Caco-2 (cell line): ENCODE data around the gene CCM2. TPM values are rescaled to one million over a fixed set of nuclear protein-coding genes. Genes with fewer than 3 reads are reported as not detected.

ENCODE experiments used
- BruUV-seq: library from RNA; stranded (reverse); fragments of 400-500 nt; replicated peaks from 2 replicates; lab custom pipeline; 2021; lab: Mats Ljungman, UMichigan
- CTCF ChIA-PET: fragments of 300-600 bp; sonication (Branson Sonifier 250); formaldehyde crosslinking; loops from one replicate; lab custom pipeline; 2022; ENCODE audit warnings: antibody characterized with exemption; lab: Charles Lee
- POLR2A ChIA-PET: fragments of 300-600 bp; sonication (Branson Sonifier 250); formaldehyde crosslinking; loops from one replicate; lab custom pipeline; 2022; ENCODE audit warnings: antibody characterized with exemption; lab: Charles Lee
- DNase-seq, 2 experiments: peaks; one replicate each; pipeline versions ENCODE4 v3.0.0 to v3.0.0-alpha.2; 2020 to 2022
- H3K27me3 ChIP-seq: replicated peaks from 2 replicates; pipeline ENCODE4 v1.6.0; 2011; ENCODE audit warnings: low read length; ENCODE audit not compliant: control insufficient read depth, insufficient read depth
- H3K36me3 ChIP-seq: 2 replicates; pipeline ENCODE4 v1.5.1; 2011; ENCODE audit warnings: low read length; ENCODE audit not compliant: control insufficient read depth, insufficient read depth
- H3K4me1 ChIP-seq: fragments of 250-450 bp; sonication (Bioruptor Pico); 2 replicates; pipeline ENCODE4 v1.5.1; 2020; ENCODE audit warnings: mild to moderate bottlenecking
- H3K4me3 ChIP-seq: 2 replicates; pipeline ENCODE4 v1.5.1; 2011; ENCODE audit warnings: low read depth, mild to moderate bottlenecking, control low read depth, low read length
- H3K9me3 ChIP-seq: fragments of 250-450 bp; sonication (Bioruptor Pico); 2 replicates; pipeline ENCODE4 v1.5.1; 2020; ENCODE audit warnings: mild to moderate bottlenecking, moderate library complexity
- H3K27ac Mint-ChIP-seq: one replicate; pipeline ENCODE4 v1.8.0; 2022; ENCODE audit warnings: mixed read lengths; ENCODE audit not compliant: unreplicated experiment
- H3K27me3 Mint-ChIP-seq: one replicate; pipeline ENCODE4 v1.8.0; 2022; ENCODE audit warnings: mixed read lengths; ENCODE audit not compliant: insufficient read depth, unreplicated experiment
- H3K36me3 Mint-ChIP-seq: one replicate; pipeline ENCODE4 v1.8.0; 2022; ENCODE audit warnings: mild to moderate bottlenecking, mixed read lengths; ENCODE audit not compliant: insufficient read depth, unreplicated experiment
- H3K4me1 Mint-ChIP-seq: one replicate; pipeline ENCODE4 v1.8.0; 2022; ENCODE audit warnings: low read depth, mixed read lengths; ENCODE audit not compliant: unreplicated experiment
- H3K4me3 Mint-ChIP-seq: one replicate; pipeline ENCODE4 v1.8.0; 2022; ENCODE audit warnings: mild to moderate bottlenecking, moderate library complexity, mixed read lengths; ENCODE audit not compliant: unreplicated experiment
- H3K9me3 Mint-ChIP-seq: one replicate; pipeline ENCODE4 v1.8.0; 2022; ENCODE audit warnings: mixed read lengths; ENCODE audit not compliant: unreplicated experiment
- intact Hi-C: fragments of 100-400 bp; cut with micrococcal nuclease; formaldehyde crosslinking; loops from one replicate; pipeline ENCODE4 v1.10.0; 2022; ENCODE audit not compliant: unreplicated experiment
- total RNA-seq: library from RNA; stranded (reverse); gene quantifications from 2 replicates; pipeline ENCODE4 v1.2.3, GENCODE V29; 2022
- TF ChIP-seq, protein P1 (sequence below), 2 experiments: fragments of 200-600 bp in 1 of 2; IDR thresholded peaks; 1 replicate in 1 of 2; 2 replicates in 1 of 2; pipeline versions ENCODE4 v1.5.1 to v1.8.0; 2011 to 2022; ENCODE audit warnings: antibody characterized with exemption in 1 of 2, control low read depth in 1 of 2, inconsistent platforms in 1 of 2, low read depth in 1 of 2, low read length in 1 of 2, mild to moderate bottlenecking in 1 of 2, moderate library complexity in 1 of 2; ENCODE audit not compliant: insufficient read depth in 1 of 2, severe bottlenecking in 1 of 2, unreplicated experiment in 1 of 2

The CCM2 gene
- total RNA-seq, 1 experiment from 2014 or later, result 28.2 TPM

DNA sequence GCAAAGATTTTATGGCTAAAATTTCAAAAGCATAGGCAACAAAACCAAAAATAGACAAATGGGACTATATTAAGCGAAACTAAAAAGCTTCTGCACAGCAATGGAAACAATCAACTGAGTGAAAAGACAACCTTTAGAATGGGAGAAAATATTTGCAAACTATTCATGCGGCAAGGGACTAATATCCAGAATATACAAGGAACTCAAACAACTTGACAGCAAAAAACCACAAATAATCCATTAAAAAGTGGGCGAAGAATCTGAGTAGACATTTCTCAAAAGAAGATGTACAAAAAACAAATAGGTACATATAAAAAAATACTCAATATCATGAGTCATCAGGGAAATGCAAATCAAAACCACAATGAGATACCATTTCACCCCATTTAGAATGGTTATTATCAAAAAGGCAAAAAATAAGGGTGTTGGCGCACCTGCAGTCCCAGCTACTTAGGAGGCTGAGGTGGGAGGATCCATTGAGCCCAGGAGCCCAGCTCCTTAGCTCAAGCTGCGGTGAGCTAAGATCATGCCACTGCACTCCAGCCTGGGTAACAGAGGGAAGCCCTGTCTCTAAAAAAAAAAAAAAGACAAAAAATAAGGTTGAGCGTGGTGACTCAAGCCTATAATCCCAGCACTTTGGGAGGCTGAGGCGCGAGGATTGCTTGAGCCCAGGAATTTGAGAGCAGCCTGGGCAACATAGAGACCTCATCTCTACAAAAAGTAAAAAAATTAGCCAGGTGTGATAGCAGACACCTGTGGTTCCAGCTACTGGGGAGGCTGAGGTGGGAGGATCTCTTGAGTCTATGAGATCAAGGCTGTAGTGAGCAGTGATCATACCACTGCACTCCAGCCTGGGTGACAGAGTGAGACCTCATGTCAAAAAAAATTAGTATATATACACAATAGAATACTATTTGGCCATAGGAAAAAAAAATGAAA is 4.2 kb upstream of the CCM2 start:
- Mint-ChIP-seq H3K9me3 (no peaks in the 10 kb centered on the region), H3K27me3 (no peaks in the 10 kb centered on the region), H3K36me3 (peaks cover 12% of the 10 kb centered on the region), H3K27ac (no peak overlapping the region), H3K4me1 (peaks cover 7% of the 10 kb centered on the region), H3K4me3 (no peak overlapping the region)
- Histone ChIP-seq H3K9me3 (no peaks in the 10 kb centered on the region), H3K4me3 (no peak overlapping the region), H3K27me3 (no peaks in the 10 kb centered on the region), H3K4me1 (0 out of 2 replicates have a peak, but pooled peaks cover 9% of the 10 kb centered on the region), H3K36me3 (no peaks in the 10 kb centered on the region)
- ChIA-PET POLR2A (no interaction called here), CTCF (no interaction called here)
- no TSS peak for BruUV-seq
- TF ChIP-seq, protein P1, sequence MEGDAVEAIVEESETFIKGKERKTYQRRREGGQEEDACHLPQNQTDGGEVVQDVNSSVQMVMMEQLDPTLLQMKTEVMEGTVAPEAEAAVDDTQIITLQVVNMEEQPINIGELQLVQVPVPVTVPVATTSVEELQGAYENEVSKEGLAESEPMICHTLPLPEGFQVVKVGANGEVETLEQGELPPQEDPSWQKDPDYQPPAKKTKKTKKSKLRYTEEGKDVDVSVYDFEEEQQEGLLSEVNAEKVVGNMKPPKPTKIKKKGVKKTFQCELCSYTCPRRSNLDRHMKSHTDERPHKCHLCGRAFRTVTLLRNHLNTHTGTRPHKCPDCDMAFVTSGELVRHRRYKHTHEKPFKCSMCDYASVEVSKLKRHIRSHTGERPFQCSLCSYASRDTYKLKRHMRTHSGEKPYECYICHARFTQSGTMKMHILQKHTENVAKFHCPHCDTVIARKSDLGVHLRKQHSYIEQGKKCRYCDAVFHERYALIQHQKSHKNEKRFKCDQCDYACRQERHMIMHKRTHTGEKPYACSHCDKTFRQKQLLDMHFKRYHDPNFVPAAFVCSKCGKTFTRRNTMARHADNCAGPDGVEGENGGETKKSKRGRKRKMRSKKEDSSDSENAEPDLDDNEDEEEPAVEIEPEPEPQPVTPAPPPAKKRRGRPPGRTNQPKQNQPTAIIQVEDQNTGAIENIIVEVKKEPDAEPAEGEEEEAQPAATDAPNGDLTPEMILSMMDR (IDR thresholded peaks at IDR 0.05; ENCODE audit: insufficient read depth in 1 of 2, low read depth in 1 of 2, low read length in 1 of 2, severe bottlenecking in 1 of 2, unreplicated experiment in 1 of 2), result no peak
- DNase-seq, result no peak
- intact Hi-C loops, result no loop called here

DNA sequence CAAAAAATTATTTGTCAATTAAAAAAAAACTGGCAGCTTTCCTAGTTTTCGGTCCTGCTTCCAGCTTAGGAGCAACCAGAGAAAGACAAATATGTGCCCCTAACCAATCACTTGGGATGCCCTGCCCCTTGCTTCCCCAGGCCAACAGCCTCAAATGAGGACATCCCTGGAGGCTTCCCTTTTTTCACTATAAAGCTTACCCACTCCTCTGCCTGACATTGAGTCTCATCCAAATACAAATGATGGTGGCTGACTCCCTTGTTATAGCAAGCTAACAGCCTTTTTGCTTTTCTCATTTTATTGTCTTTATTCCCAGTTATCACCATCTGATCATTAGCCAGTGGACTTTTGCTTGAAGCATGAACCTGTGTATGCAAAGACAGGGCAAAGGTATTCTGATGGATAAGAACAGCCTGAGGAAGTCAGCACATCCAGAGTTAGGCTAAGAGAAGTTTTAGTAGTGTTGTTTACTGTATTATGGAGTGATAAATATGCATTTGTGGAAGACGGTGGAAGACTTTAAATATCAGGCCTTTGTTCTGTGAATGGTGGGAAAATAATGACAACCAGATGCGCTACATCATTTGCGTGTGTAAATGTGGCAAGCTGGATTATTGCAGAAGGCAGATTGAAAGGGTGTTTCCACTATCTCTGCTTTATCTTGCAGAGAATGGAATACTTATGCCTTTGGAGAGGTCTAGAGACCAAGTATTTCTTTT is 1.7 kb upstream of the CCM2 start:
- CTCF ChIA-PET, result interaction anchor here (1.5 kb wide), 1 partner anchor 75 kb away, joined by 9 read pairs; no protein-coding TSS in a partner anchor
- TF ChIP-seq, protein P1 (IDR thresholded peaks at IDR 0.05; ENCODE audit: insufficient read depth in 1 of 2, low read depth in 1 of 2, low read length in 1 of 2, severe bottlenecking in 1 of 2, unreplicated experiment in 1 of 2), result no peak
- peak overlapping the region; percentile 95 for H3K27ac Mint-ChIP-seq

More for the DNA sequence above, 1.7 kb upstream of the CCM2 start:
- H3K9me3 ChIP-seq, result no peaks in the 10 kb centered on the region
- H3K27me3 ChIP-seq, result no peaks in the 10 kb centered on the region
- intact Hi-C loops, result no loop called here
- H3K4me1 ChIP-seq, result peaks cover 15% of the 10 kb centered on the region
- no peaks in the 10 kb centered on the region for H3K36me3 ChIP-seq
- Mint-ChIP-seq H3K4me1 (peaks cover 16% of the 10 kb centered on the region), H3K4me3 (peak overlapping the region; percentile 79), H3K36me3 (peaks cover 12% of the 10 kb centered on the region), H3K9me3 (no peaks in the 10 kb centered on the region), H3K27me3 (no peaks in the 10 kb centered on the region)
- no TSS peak for BruUV-seq
- no peak for DNase-seq
- POLR2A ChIA-PET, result interaction anchor here (4.1 kb wide), 1 partner anchor 12 kb away, joined by 73 read pairs; no protein-coding TSS in a partner anchor
- H3K4me3 ChIP-seq, result peak overlapping the region; percentile 73
